HG03460 (cell line): Measurements from ENCODE around the gene NID1.
"Not testable (repeated sequence)": the region's sequence is repeated elsewhere in the genome, so short reads cannot be mapped to it uniquely, and the experiment has no call there.

Experiments
- ATAC-seq: cut with Tn5 transposase; IDR thresholded peaks from one replicate; pipeline ENCODE4 v1.9.1; 2021; ENCODE audit not compliant: unreplicated experiment

Gene NID1

GRCh38 chr1:236096660-236097482 lies 32.0 kb upstream of the NID1 start:
- ATAC-seq: not testable (repeated sequence)

GRCh38 chr1:236095705-236096520 lies 31.0 kb upstream of the NID1 start:
- ATAC-seq: no peak

- no peak for ATAC-seq
Observed at GRCh38 chr1:236092899-236093298, 28.0 kb upstream of the NID1 start.

- no peak for ATAC-seq
Observed at GRCh38 chr1:236091933-236092318, 27.0 kb upstream of the NID1 start.

- ATAC-seq: no peak
Observed at GRCh38 chr1:236090741-236091147, 25.9 kb upstream of the NID1 start.

- no peak for ATAC-seq
Observed at GRCh38 chr1:236089046-236089773, 24.3 kb upstream of the NID1 start.

GRCh38 chr1:236086537-236086936 lies 21.6 kb upstream of the NID1 start:
- no peak for ATAC-seq

GRCh38 chr1:236085545-236086159 lies 20.8 kb upstream of the NID1 start:
- ATAC-seq: no peak

- ATAC-seq: no peak
Observed at GRCh38 chr1:236084386-236084730, 19.5 kb upstream of the NID1 start.

- ATAC-seq: no peak
Observed at GRCh38 chr1:236083650-236084385, 18.9 kb upstream of the NID1 start.

- ATAC-seq: no peak
Observed at GRCh38 chr1:236082526-236082925, 17.6 kb upstream of the NID1 start.

GRCh38 chr1:236081546-236082227 lies 16.8 kb upstream of the NID1 start:
- no peak for ATAC-seq

GRCh38 chr1:236079703-236080102 lies 14.8 kb upstream of the NID1 start:
- no peak for ATAC-seq

- no peak for ATAC-seq
Observed at GRCh38 chr1:236078993-236079392, 14.1 kb upstream of the NID1 start.

GRCh38 chr1:236078077-236078476 lies 13.2 kb upstream of the NID1 start:
- ATAC-seq: not testable (repeated sequence)

- ATAC-seq: no peak
Observed at GRCh38 chr1:236075848-236076247, 11.0 kb upstream of the NID1 start.

GRCh38 chr1:236073307-236073897 lies 8.5 kb upstream of the NID1 start:
- ATAC-seq: no peak

- no peak for ATAC-seq
Observed at GRCh38 chr1:236072001-236072400, 7.1 kb upstream of the NID1 start.

- ATAC-seq: no peak
Observed at GRCh38 chr1:236070753-236071152, 5.9 kb upstream of the NID1 start.

- no peak for ATAC-seq
Observed at GRCh38 chr1:236069796-236070195, 4.9 kb upstream of the NID1 start.
